Measurements from ENCODE around the gene INPP4B. TPM values are rescaled to one million over a fixed set of nuclear protein-coding genes. Genes with fewer than 3 reads are reported as not detected.

INPP4B gene
- total RNA-seq, 1 donor from 2014 or later: 4.9 TPM

- TF ChIP-seq CTCF (IDR thresholded peaks at IDR 0.05; ENCODE audit: unreplicated experiment): no peak
- Mint-ChIP-seq H3K36me3 (ENCODE audit: low read depth, unreplicated experiment) (no peaks in the 10 kb centered on the region), H3K27ac (ENCODE audit: unreplicated experiment) (no peak overlapping the region), H3K27me3 (ENCODE audit: unreplicated experiment) (no peaks in the 10 kb centered on the region), H3K4me3 (ENCODE audit: unreplicated experiment) (no peak overlapping the region), H3K4me1 (ENCODE audit: unreplicated experiment) (no peaks in the 10 kb centered on the region), H3K9me3 (ENCODE audit: unreplicated experiment) (no peaks in the 10 kb centered on the region)
- DNase-seq (ENCODE audit: low spot score): no peak
These were observed 19.4 kb downstream of the INPP4B start for GRCh38 chr4:142826503-142827241.

GRCh38 chr4:142824368-142824767, 21.7 kb downstream of the INPP4B start:
- Mint-ChIP-seq H3K36me3 (ENCODE audit: low read depth, unreplicated experiment) (no peaks in the 10 kb centered on the region), H3K27ac (ENCODE audit: unreplicated experiment) (no peak overlapping the region), H3K27me3 (ENCODE audit: unreplicated experiment) (no peaks in the 10 kb centered on the region), H3K9me3 (ENCODE audit: unreplicated experiment) (no peaks in the 10 kb centered on the region), H3K4me1 (ENCODE audit: unreplicated experiment) (no peaks in the 10 kb centered on the region), H3K4me3 (ENCODE audit: unreplicated experiment) (no peak overlapping the region)
- no peak for DNase-seq (ENCODE audit: low spot score)
- no peak for TF ChIP-seq CTCF (IDR thresholded peaks at IDR 0.05; ENCODE audit: unreplicated experiment)

- TF ChIP-seq CTCF (IDR thresholded peaks at IDR 0.05; ENCODE audit: unreplicated experiment): no peak
- no peak for DNase-seq (ENCODE audit: low spot score)
- H3K27me3 Mint-ChIP-seq (ENCODE audit: unreplicated experiment): no peaks in the 10 kb centered on the region
- no peak overlapping the region for H3K4me3 Mint-ChIP-seq (ENCODE audit: unreplicated experiment)
- H3K9me3 Mint-ChIP-seq (ENCODE audit: unreplicated experiment): no peaks in the 10 kb centered on the region
- no peaks in the 10 kb centered on the region for H3K36me3 Mint-ChIP-seq (ENCODE audit: low read depth, unreplicated experiment)
- H3K27ac Mint-ChIP-seq (ENCODE audit: unreplicated experiment): no peak overlapping the region
- no peaks in the 10 kb centered on the region for H3K4me1 Mint-ChIP-seq (ENCODE audit: unreplicated experiment)
These were observed 22.3 kb downstream of the INPP4B start for GRCh38 chr4:142823796-142824195.

- no peak for TF ChIP-seq CTCF (IDR thresholded peaks at IDR 0.05; ENCODE audit: unreplicated experiment)
- peaks cover 10% of the 10 kb centered on the region for H3K4me1 Mint-ChIP-seq (ENCODE audit: unreplicated experiment)
- no peak overlapping the region for H3K27ac Mint-ChIP-seq (ENCODE audit: unreplicated experiment)
- no peaks in the 10 kb centered on the region for H3K36me3 Mint-ChIP-seq (ENCODE audit: low read depth, unreplicated experiment)
- no peaks in the 10 kb centered on the region for H3K27me3 Mint-ChIP-seq (ENCODE audit: unreplicated experiment)
- no peak for DNase-seq (ENCODE audit: low spot score)
- no peaks in the 10 kb centered on the region for H3K9me3 Mint-ChIP-seq (ENCODE audit: unreplicated experiment)
- no peak overlapping the region for H3K4me3 Mint-ChIP-seq (ENCODE audit: unreplicated experiment)
These were observed 27.6 kb downstream of the INPP4B start for GRCh38 chr4:142818476-142818875.

GRCh38 chr4:142818031-142818430, 28.1 kb downstream of the INPP4B start:
- Mint-ChIP-seq H3K27ac (ENCODE audit: unreplicated experiment) (no peak overlapping the region), H3K9me3 (ENCODE audit: unreplicated experiment) (no peaks in the 10 kb centered on the region), H3K4me3 (ENCODE audit: unreplicated experiment) (no peak overlapping the region), H3K4me1 (ENCODE audit: unreplicated experiment) (peaks cover 10% of the 10 kb centered on the region), H3K27me3 (ENCODE audit: unreplicated experiment) (no peaks in the 10 kb centered on the region), H3K36me3 (ENCODE audit: low read depth, unreplicated experiment) (no peaks in the 10 kb centered on the region)
- no peak for TF ChIP-seq CTCF (IDR thresholded peaks at IDR 0.05; ENCODE audit: unreplicated experiment)
- no peak for DNase-seq (ENCODE audit: low spot score)

Data from endothelial cell (in vitro differentiated cells).